ENCODE measurements around the gene SPEM2. TPM values are rescaled to one million over a fixed set of nuclear protein-coding genes. Genes with fewer than 3 reads are reported as not detected.

The SPEM2 gene
- total and polyA plus RNA-seq, 2 of the 8 experiments (the other 6 are each of a cell fraction or from before 2014, with no cell fraction given) = 0.03 TPM; not detected in 1

GRCh38 chr17:7403977-7404736 is 21.3 kb upstream of the SPEM2 start, which contains the start of gene TMEM256 (continued):
- TF ChIP-seq SP2 (IDR thresholded peaks at IDR 0.05; ENCODE audit: low read length) (peak; percentile 27; the same call in 1 of the 2 replicates), E2F6 (IDR thresholded peaks at IDR 0.05) (no peak), ATF2 (IDR thresholded peaks at IDR 0.05; ENCODE audit: low read length) (no peak), PHF8 (conservative IDR thresholded peaks at IDR 0.05; ENCODE audit: low read depth, low read length) (peak; percentile 81; the same call in 1 of the 2 replicates), CHD1 (IDR thresholded peaks at IDR 0.05; ENCODE audit: low read depth, low read length) (no peak), ASH2L (IDR thresholded peaks at IDR 0.05; ENCODE audit: low read length) (peak; percentile 3), BRCA1 (IDR thresholded peaks at IDR 0.05; ENCODE audit: low read depth, low read length) (peak; percentile 64), BACH1 (IDR thresholded peaks at IDR 0.05; ENCODE audit: low read length) (no peak), KDM5A (IDR thresholded peaks at IDR 0.05; ENCODE audit: low read length) (peak; percentile 73)

All from H1 (cell line).